Effector memory CD8-positive, alpha-beta T cell (primary cell): ENCODE measurements around the gene DR1.
"Not testable (repeated sequence)": the region's sequence is repeated elsewhere in the genome, so short reads cannot be mapped to it uniquely, and the experiment has no call there.

Experiments
- ATAC-seq: fragments of 150-1000 bp; cut with Tn5 transposase; replicated peaks from 2 replicates; pipeline ENCODE4 v1.10.0; 2021; ENCODE audit warnings: mild to moderate bottlenecking, moderate library complexity
- DNase-seq, 3 experiments: peaks; one replicate each; pipeline ENCODE4 v3.0.0; 2021
- H3K27ac Mint-ChIP-seq, 2 donors: one replicate each; pipeline ENCODE4 v1.8.0; 2022; ENCODE audit warnings: mild to moderate bottlenecking in 2 of 2, mixed read lengths in 2 of 2, moderate library complexity in 2 of 2
- H3K27me3 Mint-ChIP-seq, 2 donors: one replicate each; pipeline ENCODE4 v1.8.0; 2022; ENCODE audit warnings: mixed read lengths in 2 of 2
- H3K36me3 Mint-ChIP-seq: one replicate; pipeline ENCODE4 v1.8.0; 2022; ENCODE audit warnings: mild to moderate bottlenecking, moderate library complexity, mixed read lengths; ENCODE audit not compliant: insufficient read depth
- H3K4me1 Mint-ChIP-seq, 2 donors: one replicate each; pipeline ENCODE4 v1.8.0; 2022; ENCODE audit warnings: low read depth in 2 of 2, mixed read lengths in 2 of 2
- H3K4me3 Mint-ChIP-seq, 2 donors: one replicate each; pipeline ENCODE4 v1.8.0; 2022; ENCODE audit warnings: mild to moderate bottlenecking in 2 of 2, mixed read lengths in 2 of 2, moderate library complexity in 2 of 2
- H3K9me3 Mint-ChIP-seq, 2 donors: one replicate each; pipeline ENCODE4 v1.8.0; 2022; ENCODE audit warnings: mixed read lengths in 2 of 2

The DR1 gene

DNA sequence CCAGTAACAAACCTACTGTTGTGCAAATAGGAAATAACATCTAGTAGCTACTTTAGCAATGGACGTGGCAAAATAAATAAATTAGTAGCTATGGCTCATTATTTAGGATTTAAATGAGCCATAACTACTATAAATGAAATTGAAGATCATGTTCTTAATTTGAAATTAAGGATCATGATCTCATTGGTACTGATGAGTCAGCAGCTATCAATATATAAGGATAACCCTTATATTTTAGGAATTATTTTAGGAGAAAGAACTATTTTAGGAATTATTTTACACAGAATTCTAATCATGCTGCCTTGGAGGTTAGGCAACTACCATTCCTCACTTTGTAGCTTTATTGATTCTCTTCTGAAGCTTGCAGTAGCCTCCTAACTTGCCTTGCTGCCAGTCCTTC lies 24.0 kb downstream of the DR1 start:
- DNase-seq (no peak), ATAC-seq (no peak)
- peaks cover 0 to 9% of the 10 kb centered on the region in 2 donors for H3K4me1 Mint-ChIP-seq
- H3K4me3 Mint-ChIP-seq = no peak overlapping the region
- H3K9me3 Mint-ChIP-seq = no peaks in the 10 kb centered on the region
- no peaks in the 10 kb centered on the region for H3K27me3 Mint-ChIP-seq
- H3K27ac Mint-ChIP-seq = no peak overlapping the region
- peaks cover 28% of the 10 kb centered on the region for H3K36me3 Mint-ChIP-seq

DNA sequence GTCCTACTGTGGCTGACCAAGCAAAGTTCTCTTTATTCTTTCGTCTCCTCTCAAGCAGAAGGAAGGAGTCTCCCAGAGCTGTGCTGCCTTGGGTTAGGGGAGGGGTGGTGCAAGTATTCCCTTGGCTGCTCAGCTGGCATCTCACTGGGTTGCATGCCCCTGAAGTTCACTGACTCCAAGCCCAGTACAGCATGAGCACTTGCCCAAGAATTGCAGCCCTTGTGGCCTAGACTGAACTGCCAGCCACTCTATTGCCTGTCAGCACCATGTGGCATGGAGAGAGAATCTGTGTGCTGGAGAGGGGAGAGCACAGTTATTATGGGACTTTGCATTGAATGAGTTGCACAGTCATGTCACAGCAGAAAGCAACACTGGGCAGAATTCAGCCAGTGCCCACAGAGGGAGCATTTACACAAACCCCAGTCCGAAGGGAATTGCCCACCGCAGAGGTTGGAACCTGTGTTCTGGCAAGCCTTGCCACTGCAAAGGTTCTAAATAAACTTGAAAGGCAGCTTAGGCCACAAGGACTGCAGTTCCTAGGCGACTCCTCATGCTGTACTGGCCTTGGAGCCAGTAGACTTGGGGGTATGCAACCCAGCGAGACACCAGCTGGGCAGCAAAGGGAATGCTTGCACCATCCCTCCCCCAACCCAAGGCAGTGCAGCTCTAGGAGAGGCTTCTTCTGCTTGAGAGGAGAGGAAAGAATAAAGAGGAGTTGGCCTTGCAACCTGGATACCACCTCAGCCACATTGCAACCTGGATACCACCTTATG lies 28.8 kb downstream of the DR1 start:
- no peak for ATAC-seq
- Mint-ChIP-seq H3K27me3 (no peaks in the 10 kb centered on the region), H3K4me1 (no peaks in the 10 kb centered on the region), H3K27ac (no peak overlapping the region), H3K4me3 (no peak overlapping the region), H3K9me3 (peaks cover 10 to 12% of the 10 kb centered on the region in 2 donors), H3K36me3 (peaks cover 11% of the 10 kb centered on the region)
- no peak for DNase-seq

DNA sequence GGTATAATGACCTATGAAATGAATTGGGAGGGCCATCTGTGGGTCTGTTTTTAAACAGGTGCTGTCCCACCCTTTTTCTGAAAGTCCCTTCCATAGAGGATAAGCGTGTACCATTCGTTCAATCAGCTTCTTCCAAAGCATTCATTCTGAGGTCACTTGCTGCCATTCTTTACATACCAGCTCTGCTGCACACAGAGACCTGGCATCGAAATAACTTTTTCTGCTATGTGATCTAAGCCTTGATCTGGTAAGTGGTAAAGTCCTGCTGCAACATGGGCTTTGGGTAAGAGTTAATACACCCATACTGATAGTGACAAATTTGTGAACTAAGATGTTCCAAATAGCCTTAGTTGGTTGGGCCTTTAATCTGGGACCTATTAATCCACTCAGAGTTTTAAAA lies 38.9 kb downstream of the DR1 start:
- Mint-ChIP-seq H3K36me3 (no peaks in the 10 kb centered on the region), H3K27ac (no peak overlapping the region)

GRCh38 chr1:93386268-93386667 lies 40.6 kb downstream of the DR1 start:
- not testable (repeated sequence) for H3K27ac Mint-ChIP-seq, DNase-seq, ATAC-seq, H3K4me3 Mint-ChIP-seq, H3K36me3 Mint-ChIP-seq, H3K9me3 Mint-ChIP-seq, H3K4me1 Mint-ChIP-seq, H3K27me3 Mint-ChIP-seq

More for the DNA sequence above, 38.9 kb downstream of the DR1 start:
- DNase-seq (no peak), ATAC-seq (no peak)
- H3K9me3 Mint-ChIP-seq = no peaks in the 10 kb centered on the region
- no peaks in the 10 kb centered on the region for H3K4me1 Mint-ChIP-seq
- no peak overlapping the region for H3K4me3 Mint-ChIP-seq
- H3K27me3 Mint-ChIP-seq = no peaks in the 10 kb centered on the region

- Mint-ChIP-seq H3K9me3 (no peaks in the 10 kb centered on the region), H3K27me3 (no peaks in the 10 kb centered on the region), H3K36me3 (no peaks in the 10 kb centered on the region), H3K4me3 (no peak overlapping the region), H3K4me1 (no peaks in the 10 kb centered on the region), H3K27ac (no peak overlapping the region)
- DNase-seq = no peak
- ATAC-seq = no peak
Observed at GRCh38 chr1:93394514-93394913, 48.8 kb downstream of the DR1 start.

- Mint-ChIP-seq H3K27me3 (no peaks in the 10 kb centered on the region), H3K36me3 (no peaks in the 10 kb centered on the region), H3K4me1 (no peaks in the 10 kb centered on the region), H3K27ac (no peak overlapping the region), H3K4me3 (no peak overlapping the region), H3K9me3 (no peaks in the 10 kb centered on the region)
- ATAC-seq (no peak), DNase-seq (no peak)
Observed at GRCh38 chr1:93395195-93395594, 49.5 kb downstream of the DR1 start.

GRCh38 chr1:93399781-93400180 lies 54.1 kb downstream of the DR1 start:
- no peaks in the 10 kb centered on the region for H3K9me3 Mint-ChIP-seq
- H3K27me3 Mint-ChIP-seq = peaks cover under 1 to 4% of the 10 kb centered on the region in 2 donors
- H3K4me1 Mint-ChIP-seq = no peaks in the 10 kb centered on the region
- no peak overlapping the region for H3K27ac Mint-ChIP-seq
- no peak for ATAC-seq
- no peak for DNase-seq
- no peaks in the 10 kb centered on the region for H3K36me3 Mint-ChIP-seq
- H3K4me3 Mint-ChIP-seq = no peak overlapping the region

DNA sequence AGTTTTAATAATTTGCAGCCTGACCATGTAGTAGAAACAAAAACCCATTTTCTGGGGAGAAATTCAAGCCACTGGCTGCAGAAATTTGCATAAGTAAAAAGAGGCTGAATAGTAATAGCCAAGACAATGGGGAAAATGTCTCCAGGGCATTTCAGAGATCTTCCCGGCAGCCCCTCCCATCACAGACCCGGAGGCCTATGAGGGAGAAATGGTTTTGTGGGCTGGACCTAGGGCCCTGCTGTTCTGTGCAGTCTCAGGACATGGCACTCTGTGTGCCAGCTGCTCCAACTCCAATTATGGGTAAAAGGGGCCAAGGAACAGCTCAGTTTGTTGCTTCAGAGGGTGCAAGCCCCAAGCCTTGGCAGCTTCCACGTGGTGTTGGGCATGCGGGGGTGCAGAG lies 62.5 kb downstream of the DR1 start:
- peaks cover 19 to 36% of the 10 kb centered on the region in 2 donors for H3K27me3 Mint-ChIP-seq
- H3K36me3 Mint-ChIP-seq = no peaks in the 10 kb centered on the region
- H3K4me1 Mint-ChIP-seq = peaks cover 0 to 3% of the 10 kb centered on the region in 2 donors
- no peaks in the 10 kb centered on the region for H3K9me3 Mint-ChIP-seq
- no peak overlapping the region for H3K27ac Mint-ChIP-seq
- DNase-seq = no peak
- H3K4me3 Mint-ChIP-seq = no peak overlapping the region
- ATAC-seq = no peak

- Mint-ChIP-seq H3K9me3 (no peaks in the 10 kb centered on the region), H3K27ac (no peak overlapping the region), H3K27me3 (peaks cover 17 to 27% of the 10 kb centered on the region in 2 donors), H3K4me1 (peaks cover 0 to 3% of the 10 kb centered on the region in 2 donors), H3K36me3 (no peaks in the 10 kb centered on the region), H3K4me3 (no peak overlapping the region)
- ATAC-seq (no peak), DNase-seq (no peak)
Observed at GRCh38 chr1:93411000-93411399, 65.3 kb downstream of the DR1 start.

- H3K27me3 Mint-ChIP-seq = peaks cover 11 to 29% of the 10 kb centered on the region in 2 donors
- ATAC-seq = no peak
- H3K4me3 Mint-ChIP-seq = no peak overlapping the region
- H3K36me3 Mint-ChIP-seq = peaks cover 2% of the 10 kb centered on the region
- no peak for DNase-seq
- no peak overlapping the region for H3K27ac Mint-ChIP-seq
- H3K9me3 Mint-ChIP-seq = no peaks in the 10 kb centered on the region
- H3K4me1 Mint-ChIP-seq = no peaks in the 10 kb centered on the region
Observed at GRCh38 chr1:93414749-93415148, 69.0 kb downstream of the DR1 start.

GRCh38 chr1:93415296-93415695 lies 69.6 kb downstream of the DR1 start:
- Mint-ChIP-seq H3K9me3 (no peaks in the 10 kb centered on the region), H3K27me3 (peaks cover 11 to 29% of the 10 kb centered on the region in 2 donors), H3K36me3 (peaks cover 3% of the 10 kb centered on the region), H3K4me1 (no peaks in the 10 kb centered on the region), H3K4me3 (no peak overlapping the region), H3K27ac (no peak overlapping the region)
- no peak for ATAC-seq
- DNase-seq = no peak

DNA sequence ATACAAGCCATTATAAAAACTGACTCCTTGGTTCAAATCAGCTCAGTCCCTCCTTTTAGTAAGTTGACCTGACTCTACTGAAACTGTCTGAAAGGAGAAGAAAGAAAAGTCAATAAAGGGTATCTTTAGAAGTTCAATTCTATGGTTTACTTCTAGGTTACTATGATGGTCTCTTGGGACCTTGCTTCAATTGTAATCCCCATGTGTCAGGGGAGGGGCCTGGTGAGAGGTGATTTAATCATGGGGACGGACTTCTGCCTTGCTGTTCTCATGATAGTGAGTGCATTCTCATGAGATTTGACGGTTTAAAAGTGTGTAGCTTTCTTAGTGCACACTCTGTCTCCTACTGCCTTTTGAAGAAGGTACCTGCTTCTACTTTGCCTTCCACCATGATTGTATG lies 70.5 kb downstream of the DR1 start:
- Mint-ChIP-seq H3K36me3 (peaks cover 3% of the 10 kb centered on the region), H3K9me3 (no peaks in the 10 kb centered on the region), H3K27me3 (peaks cover 19 to 35% of the 10 kb centered on the region in 2 donors), H3K4me3 (no peak overlapping the region), H3K4me1 (no peaks in the 10 kb centered on the region), H3K27ac (no peak overlapping the region)
- DNase-seq (no peak), ATAC-seq (no peak)
